HG03342 (cell line): Measurements from ENCODE around the gene SCAANT1.

Source experiments
- ATAC-seq: cut with Tn5 transposase; IDR thresholded peaks from one replicate; pipeline ENCODE4 v1.9.1; 2021; ENCODE audit warnings: mild to moderate bottlenecking, moderate library complexity; ENCODE audit not compliant: unreplicated experiment

Gene SCAANT1

DNA sequence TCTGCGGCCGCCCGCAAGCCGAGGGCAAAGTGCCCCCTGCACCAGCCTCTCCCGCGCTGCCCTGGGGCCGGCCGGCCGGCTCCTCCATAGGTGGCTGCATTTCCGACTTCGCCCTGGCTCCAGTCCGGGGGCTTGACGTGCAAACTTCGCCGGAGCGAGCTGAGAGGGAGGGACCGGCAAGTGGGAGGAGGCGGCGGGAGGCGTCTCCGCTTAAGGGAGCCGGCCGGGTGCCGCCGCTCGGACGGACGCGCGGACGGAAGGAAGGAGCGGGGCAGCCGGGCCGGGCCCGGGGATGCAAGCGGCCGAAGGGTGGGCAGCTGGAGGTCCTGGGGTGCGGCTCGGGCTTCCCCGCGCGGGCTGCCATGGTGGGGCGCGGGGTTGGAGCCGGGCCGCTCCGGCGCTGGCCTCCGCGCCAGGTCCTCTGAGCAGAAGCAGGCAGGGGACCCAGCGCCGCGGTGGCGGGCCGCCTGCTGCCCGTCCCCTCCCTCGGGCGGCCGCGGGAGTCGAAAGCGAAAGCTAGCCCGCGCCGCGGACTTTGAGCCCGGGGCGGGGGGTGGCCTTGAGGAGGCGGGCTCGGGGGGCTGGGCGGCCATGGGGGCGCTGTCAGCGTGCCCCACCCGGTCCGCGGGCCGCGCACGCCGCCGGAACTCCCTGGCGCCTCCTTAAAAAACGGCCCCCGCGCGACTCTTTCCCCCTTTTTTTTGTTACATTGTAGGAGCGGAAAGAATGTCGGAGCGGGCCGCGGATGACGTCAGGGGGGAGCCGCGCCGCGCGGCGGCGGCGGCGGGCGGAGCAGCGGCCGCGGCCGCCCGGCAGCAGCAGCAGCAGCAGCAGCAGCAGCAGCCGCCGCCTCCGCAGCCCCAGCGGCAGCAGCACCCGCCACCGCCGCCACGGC, at the start of gene SCAANT1:
SCAANT1 (minus strand) TSS at position 511 of the 895 bp plus-strand sequence.
- peak; percentile 79 for ATAC-seq

GRCh38 chr3:63961891-63962290, 49.7 kb upstream of the SCAANT1 start:
- peak; percentile 79 for ATAC-seq

- ATAC-seq = peak; percentile 36
These were observed 48.0 kb upstream of the SCAANT1 start for GRCh38 chr3:63960048-63960711.

- ATAC-seq = no peak
These were observed 47.0 kb upstream of the SCAANT1 start for GRCh38 chr3:63959146-63959545.

DNA sequence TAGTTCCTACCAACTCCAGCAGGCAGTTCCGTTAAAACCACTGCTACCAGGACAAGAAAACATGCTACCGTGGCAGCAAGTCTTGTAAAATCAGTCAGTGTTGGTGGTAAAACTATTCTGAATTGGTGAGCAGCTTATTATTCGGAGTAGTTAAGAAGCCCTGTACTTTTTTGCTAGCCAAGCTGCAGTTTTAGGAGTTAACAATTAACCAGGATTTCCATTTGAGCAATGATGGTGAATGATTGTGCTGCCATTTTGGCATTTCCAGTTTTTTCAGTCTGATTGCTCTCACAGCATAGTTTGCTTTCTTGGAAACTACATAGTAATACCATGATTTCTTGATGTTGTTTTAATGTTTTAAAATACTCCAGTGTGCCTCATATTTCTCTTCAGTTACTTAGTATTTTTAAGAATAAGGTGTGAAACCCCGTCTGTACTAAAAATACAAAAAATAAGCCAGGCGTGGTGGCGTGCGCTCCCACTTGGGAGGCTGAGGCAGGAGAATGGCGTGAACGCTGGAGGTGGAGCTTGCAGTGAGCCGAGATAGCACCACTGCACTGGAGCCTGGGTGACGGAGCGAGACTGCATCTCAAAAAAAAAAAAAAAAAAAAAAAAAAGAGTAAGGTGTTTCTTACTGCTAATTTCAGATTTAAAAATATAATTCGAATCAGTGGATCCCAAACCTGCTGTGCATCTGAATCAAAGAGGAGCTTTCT, 43.8 kb upstream of the SCAANT1 start:
- no peak for ATAC-seq

- ATAC-seq = no peak
These were observed 43.0 kb upstream of the SCAANT1 start for GRCh38 chr3:63955036-63955650.

GRCh38 chr3:63954182-63954581, 42.0 kb upstream of the SCAANT1 start:
- ATAC-seq = no peak

GRCh38 chr3:63952248-63952594, 40.0 kb upstream of the SCAANT1 start:
- no peak for ATAC-seq

DNA sequence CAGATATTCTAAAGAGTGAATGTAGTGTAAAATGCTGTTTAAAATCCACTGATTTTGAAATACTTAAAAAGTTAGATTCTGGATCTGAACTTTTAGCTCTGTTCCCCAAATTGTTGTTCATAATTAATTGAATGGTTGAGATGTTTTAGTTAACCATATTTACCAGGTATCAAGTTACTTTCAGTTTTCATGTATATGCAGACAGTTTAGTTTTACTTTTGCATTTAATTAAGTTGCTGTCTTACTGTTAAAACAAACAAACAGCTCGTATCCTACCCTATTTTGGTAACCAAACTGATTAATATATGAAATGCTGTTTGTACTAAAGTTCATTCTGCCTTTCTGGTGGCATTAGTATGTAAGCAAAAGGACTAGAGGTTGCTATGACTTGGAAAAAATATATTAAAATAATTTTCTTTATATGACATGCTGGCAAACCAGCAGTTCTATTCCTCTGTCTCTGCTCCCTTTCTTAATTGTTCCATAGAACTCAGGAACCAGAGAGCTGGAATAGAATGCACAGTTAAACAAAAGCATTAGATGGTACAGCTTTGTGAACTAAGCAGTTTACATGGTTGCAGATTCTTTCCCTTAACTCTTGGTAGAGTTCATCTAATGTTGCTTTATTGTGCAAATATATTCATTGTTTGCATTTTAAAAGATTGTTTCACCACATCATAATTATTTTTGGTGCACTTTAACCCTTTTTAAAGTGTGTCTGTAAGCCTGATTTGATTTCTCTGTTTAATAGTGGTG, 39.5 kb upstream of the SCAANT1 start:
- ATAC-seq = peak; percentile 66

GRCh38 chr3:63950698-63951097, 38.5 kb upstream of the SCAANT1 start:
- ATAC-seq = no peak

GRCh38 chr3:63949005-63949404, 36.8 kb upstream of the SCAANT1 start:
- no peak for ATAC-seq

GRCh38 chr3:63947594-63947993, 35.4 kb upstream of the SCAANT1 start:
- ATAC-seq = no peak

- ATAC-seq = no peak
These were observed 34.6 kb upstream of the SCAANT1 start for GRCh38 chr3:63946753-63947152.

GRCh38 chr3:63945558-63946096, 33.4 kb upstream of the SCAANT1 start:
- no peak for ATAC-seq

- no peak for ATAC-seq
These were observed 31.5 kb upstream of the SCAANT1 start for GRCh38 chr3:63943678-63944077.

- no peak for ATAC-seq
These were observed 30.3 kb upstream of the SCAANT1 start for GRCh38 chr3:63942528-63942927.

GRCh38 chr3:63940389-63940757, 28.2 kb upstream of the SCAANT1 start:
- ATAC-seq = no peak

GRCh38 chr3:63937661-63938651, 25.8 kb upstream of the SCAANT1 start:
- peak; percentile 72 for ATAC-seq

DNA sequence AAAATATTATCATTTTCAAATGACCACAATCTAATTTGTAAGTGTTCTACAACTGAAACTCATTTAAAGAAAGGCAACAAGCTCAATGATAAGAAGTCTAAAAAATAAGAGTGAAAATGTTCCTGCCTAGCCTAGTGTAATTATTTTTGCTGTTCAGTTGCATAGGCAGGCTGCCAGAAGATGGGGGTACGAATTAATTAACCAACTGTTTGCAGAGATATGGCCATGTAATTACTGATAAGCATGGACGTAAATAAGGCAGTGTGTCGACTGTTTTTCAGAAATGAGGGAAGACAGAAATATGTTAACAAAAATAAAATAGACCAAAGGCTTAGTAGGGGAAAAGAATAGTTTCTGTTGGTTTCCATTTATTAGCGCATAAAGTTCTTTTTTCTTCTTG, 24.7 kb upstream of the SCAANT1 start:
- no peak for ATAC-seq
